Measurements from ENCODE around the gene PIGQ.

Gene PIGQ

GRCh38 chr16:582218-582613 lies 12.4 kb downstream of the PIGQ start:
- Mint-ChIP-seq H3K4me1 (ENCODE audit: low read depth) (no peaks in the 10 kb centered on the region), H3K36me3 (no peaks in the 10 kb centered on the region), H3K27ac (no peak overlapping the region), H3K27me3 (no peaks in the 10 kb centered on the region), H3K9me3 (ENCODE audit: low read depth) (no peaks in the 10 kb centered on the region), H3K4me3 (no peak overlapping the region)

GRCh38 chr16:582614-583331 lies 13.0 kb downstream of the PIGQ start:
- Mint-ChIP-seq H3K9me3 (ENCODE audit: low read depth) (no peaks in the 10 kb centered on the region), H3K4me3 (no peak overlapping the region), H3K27ac (no peak overlapping the region), H3K27me3 (no peaks in the 10 kb centered on the region), H3K4me1 (ENCODE audit: low read depth) (peaks cover 3% of the 10 kb centered on the region), H3K36me3 (no peaks in the 10 kb centered on the region)

DNA sequence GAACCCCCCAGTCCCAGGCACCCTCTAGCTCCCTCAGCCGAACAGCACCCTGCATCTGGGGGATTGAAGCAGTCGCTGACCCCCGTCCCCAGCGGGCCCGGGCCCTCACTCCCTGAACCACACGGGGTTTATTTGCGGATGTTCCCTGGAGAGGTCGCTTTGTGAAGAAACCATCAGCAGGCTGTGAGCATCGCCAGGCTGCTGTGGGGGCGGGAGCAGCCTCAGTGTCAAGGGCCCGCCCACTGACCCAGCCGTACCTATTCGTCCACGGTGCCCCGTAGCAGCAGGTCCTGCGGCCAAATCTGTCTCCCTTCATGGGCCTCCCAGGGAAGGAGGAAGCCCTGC lies 13.7 kb downstream of the PIGQ start:
- no peaks in the 10 kb centered on the region for H3K27me3 Mint-ChIP-seq
- no peaks in the 10 kb centered on the region for H3K36me3 Mint-ChIP-seq
- peaks cover 5% of the 10 kb centered on the region for H3K4me1 Mint-ChIP-seq (ENCODE audit: low read depth)
- H3K9me3 Mint-ChIP-seq (ENCODE audit: low read depth) = no peaks in the 10 kb centered on the region
- no peak overlapping the region for H3K27ac Mint-ChIP-seq
- H3K4me3 Mint-ChIP-seq = no peak overlapping the region

GRCh38 chr16:583815-584591 lies 14.2 kb downstream of the PIGQ start:
- no peaks in the 10 kb centered on the region for H3K36me3 Mint-ChIP-seq
- H3K27me3 Mint-ChIP-seq = no peaks in the 10 kb centered on the region
- no peaks in the 10 kb centered on the region for H3K9me3 Mint-ChIP-seq (ENCODE audit: low read depth)
- no peak overlapping the region for H3K4me3 Mint-ChIP-seq
- no peak overlapping the region for H3K27ac Mint-ChIP-seq
- peaks cover 7% of the 10 kb centered on the region for H3K4me1 Mint-ChIP-seq (ENCODE audit: low read depth)

DNA sequence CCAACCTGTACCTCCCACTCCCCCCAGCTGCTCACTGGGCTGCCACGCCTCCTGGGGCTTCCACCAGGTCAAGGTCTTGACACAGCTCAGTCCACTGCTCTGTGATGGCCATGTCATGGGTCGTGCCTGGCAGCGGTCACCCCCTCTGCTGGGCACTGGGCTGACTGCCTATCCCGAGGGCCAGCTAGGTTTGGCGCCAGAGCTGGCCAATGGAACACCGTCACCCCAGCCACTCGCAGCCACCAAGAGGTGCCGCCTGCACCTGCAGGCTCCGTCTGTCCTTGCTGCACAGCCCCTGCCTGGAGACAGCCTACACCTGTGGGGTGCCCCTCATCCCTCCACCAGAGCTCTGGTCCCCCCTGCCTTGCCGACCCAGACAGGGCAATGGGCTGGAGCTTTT lies 15.6 kb downstream of the PIGQ start:
- no peaks in the 10 kb centered on the region for H3K9me3 Mint-ChIP-seq (ENCODE audit: low read depth)
- no peaks in the 10 kb centered on the region for H3K27me3 Mint-ChIP-seq
- no peaks in the 10 kb centered on the region for H3K36me3 Mint-ChIP-seq
- H3K4me1 Mint-ChIP-seq (ENCODE audit: low read depth) = peaks cover 7% of the 10 kb centered on the region
- no peak overlapping the region for H3K27ac Mint-ChIP-seq
- H3K4me3 Mint-ChIP-seq = no peak overlapping the region

- Mint-ChIP-seq H3K4me1 (ENCODE audit: low read depth) (peaks cover 13% of the 10 kb centered on the region), H3K27ac (no peak overlapping the region), H3K27me3 (no peaks in the 10 kb centered on the region), H3K36me3 (no peaks in the 10 kb centered on the region), H3K4me3 (peak overlapping the region; percentile 23), H3K9me3 (ENCODE audit: low read depth) (no peaks in the 10 kb centered on the region)
Measured at GRCh38 chr16:586047-586644, 16.4 kb downstream of the PIGQ start.

GRCh38 chr16:586645-587590 lies 17.1 kb downstream of the PIGQ start:
- Mint-ChIP-seq H3K36me3 (no peaks in the 10 kb centered on the region), H3K4me3 (peak overlapping the region; percentile 90), H3K4me1 (ENCODE audit: low read depth) (peaks cover 17% of the 10 kb centered on the region), H3K9me3 (ENCODE audit: low read depth) (no peaks in the 10 kb centered on the region), H3K27ac (peak overlapping the region; percentile 73), H3K27me3 (no peaks in the 10 kb centered on the region)

- peak overlapping the region; percentile 90 for H3K4me3 Mint-ChIP-seq
- H3K9me3 Mint-ChIP-seq (ENCODE audit: low read depth) = no peaks in the 10 kb centered on the region
- H3K36me3 Mint-ChIP-seq = no peaks in the 10 kb centered on the region
- peaks cover 21% of the 10 kb centered on the region for H3K4me1 Mint-ChIP-seq (ENCODE audit: low read depth)
- H3K27me3 Mint-ChIP-seq = no peaks in the 10 kb centered on the region
- H3K27ac Mint-ChIP-seq = peak overlapping the region; percentile 96
Measured at GRCh38 chr16:588639-588888, 18.8 kb downstream of the PIGQ start.

- H3K27ac Mint-ChIP-seq = peak overlapping the region; percentile 100
- H3K27me3 Mint-ChIP-seq = no peaks in the 10 kb centered on the region
- H3K4me1 Mint-ChIP-seq (ENCODE audit: low read depth) = peaks cover 23% of the 10 kb centered on the region
- no peaks in the 10 kb centered on the region for H3K36me3 Mint-ChIP-seq
- H3K9me3 Mint-ChIP-seq (ENCODE audit: low read depth) = no peaks in the 10 kb centered on the region
- H3K4me3 Mint-ChIP-seq = peak overlapping the region; percentile 99
Measured at GRCh38 chr16:588889-589657, 19.3 kb downstream of the PIGQ start.

DNA sequence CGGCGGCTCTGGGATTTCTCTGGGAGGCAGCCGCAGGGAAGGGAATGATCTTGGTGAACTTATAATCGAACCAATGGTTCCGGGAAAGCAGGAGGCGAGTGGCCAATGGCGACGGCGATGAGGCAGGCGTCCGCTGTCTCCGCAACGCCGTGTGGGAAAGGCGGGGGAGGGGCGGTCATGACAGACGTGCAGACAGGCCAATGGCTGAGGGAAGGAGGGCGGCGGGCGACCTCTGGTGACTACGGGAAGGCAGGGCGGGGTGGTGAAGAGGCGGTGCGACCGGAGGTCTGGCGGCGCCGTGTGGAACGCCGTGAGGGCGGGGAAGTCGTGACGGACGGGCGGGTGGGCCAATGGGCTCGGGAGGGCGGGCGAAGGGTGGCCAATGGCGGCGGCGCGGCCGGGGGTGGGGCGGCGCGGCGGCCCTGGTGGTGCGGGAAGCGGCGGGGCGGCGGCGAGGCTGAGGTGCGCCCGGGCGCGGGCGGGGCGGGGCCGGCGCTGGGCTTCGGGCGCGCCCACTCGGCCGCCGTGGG lies 20.0 kb downstream of the PIGQ start, which contains the start of gene RAB40C:
Gene RAB40C, plus strand, starts transcription at position 409 of the 530 bp plus-strand sequence. CDS start 226 bp downstream, outside the sequence.
- Mint-ChIP-seq H3K27me3 (no peaks in the 10 kb centered on the region), H3K27ac (peak within 1 kb of the TSS; percentile 100), H3K9me3 (ENCODE audit: low read depth) (no peaks in the 10 kb centered on the region), H3K4me1 (ENCODE audit: low read depth) (peaks cover 25% of the 10 kb centered on the region), H3K4me3 (peak within 1 kb of the TSS; percentile 99), H3K36me3 (no peaks in the 10 kb centered on the region)

- Mint-ChIP-seq H3K36me3 (no peaks in the 10 kb centered on the region), H3K27ac (peak overlapping the region; percentile 80), H3K4me1 (ENCODE audit: low read depth) (peaks cover 25% of the 10 kb centered on the region), H3K4me3 (peak overlapping the region; percentile 92), H3K9me3 (ENCODE audit: low read depth) (no peaks in the 10 kb centered on the region), H3K27me3 (no peaks in the 10 kb centered on the region)
Measured at GRCh38 chr16:590188-590814, 20.5 kb downstream of the PIGQ start.

- Mint-ChIP-seq H3K4me1 (ENCODE audit: low read depth) (peaks cover 25% of the 10 kb centered on the region), H3K4me3 (peak overlapping the region; percentile 92), H3K36me3 (no peaks in the 10 kb centered on the region), H3K27ac (peak overlapping the region; percentile 80), H3K9me3 (ENCODE audit: low read depth) (no peaks in the 10 kb centered on the region), H3K27me3 (no peaks in the 10 kb centered on the region)
Measured at GRCh38 chr16:590815-591200, 21.0 kb downstream of the PIGQ start.

DNA sequence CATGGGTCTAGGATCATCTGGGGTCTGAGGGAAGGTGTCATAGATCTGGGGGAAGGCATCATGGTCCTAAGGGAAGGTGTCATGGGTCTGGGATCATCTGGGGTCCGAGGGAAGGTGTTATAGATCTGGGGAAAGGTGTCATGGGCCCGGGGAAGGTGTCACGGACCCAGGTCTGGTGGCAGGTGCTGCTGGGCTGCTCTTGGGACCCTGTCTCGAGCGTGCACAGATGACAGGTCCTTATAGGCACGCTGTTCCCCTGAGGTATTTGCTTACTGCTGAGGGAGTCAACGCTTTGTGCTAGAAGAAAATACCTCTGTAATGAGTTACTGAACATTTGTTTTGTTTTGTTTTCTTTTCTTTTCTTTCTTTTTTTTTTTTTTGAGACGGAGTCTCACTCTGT lies 21.5 kb downstream of the PIGQ start:
- no peaks in the 10 kb centered on the region for H3K36me3 Mint-ChIP-seq
- H3K4me3 Mint-ChIP-seq = peak overlapping the region; percentile 92
- H3K9me3 Mint-ChIP-seq (ENCODE audit: low read depth) = no peaks in the 10 kb centered on the region
- H3K27ac Mint-ChIP-seq = peak overlapping the region; percentile 80
- peaks cover 25% of the 10 kb centered on the region for H3K4me1 Mint-ChIP-seq (ENCODE audit: low read depth)
- no peaks in the 10 kb centered on the region for H3K27me3 Mint-ChIP-seq

Data from activated naive CD8-positive, alpha-beta T cell (primary cell).